Kidney (tissue), 14 donors: ENCODE results near the gene APOO. TPM values are rescaled to one million over a fixed set of nuclear protein-coding genes. Genes with fewer than 3 reads are reported as not detected.

Experiments used
- DNase-seq, 5 donors: peaks; one replicate each; pipeline ENCODE4 v3.0.0-alpha.2; 2013 to 2020
- FAIRE-seq: peaks from 2 replicates; lab custom pipeline; 2012; peaks lifted over from hg19 to GRCh38; lab: Jason Lieb, UNC
- H3K27ac ChIP-seq, 2 donors: one replicate each; pipeline ENCODE4 v1.7.0; 2013; ENCODE audit warnings: low read depth in 2 of 2, low read length in 2 of 2, inconsistent platforms in 1 of 2
- H3K27me3 ChIP-seq: one replicate; pipeline ENCODE4 v1.7.1; 2013; ENCODE audit warnings: low read length, inconsistent platforms; ENCODE audit not compliant: control insufficient read depth, insufficient read depth
- H3K36me3 ChIP-seq, 3 donors: one replicate each; pipeline versions ENCODE4 v1.7.0 to v1.7.1; 2013; ENCODE audit warnings: low read length in 3 of 3, control low read depth in 1 of 3, inconsistent platforms in 1 of 3; ENCODE audit not compliant: insufficient read depth in 3 of 3, control insufficient read depth in 2 of 3
- H3K4me1 ChIP-seq, 3 donors: one replicate each; pipeline versions ENCODE4 v1.7.0 to v1.7.1; 2013; ENCODE audit warnings: low read length in 3 of 3, inconsistent platforms in 1 of 3, low read depth in 1 of 3; ENCODE audit not compliant: control insufficient read depth in 2 of 3, insufficient read depth in 2 of 3
- H3K4me3 ChIP-seq, 3 donors: one replicate each; pipeline versions ENCODE4 v1.7.0 to v1.8.1; 2013; ENCODE audit warnings: low read length in 3 of 3, control low read depth in 1 of 3, inconsistent platforms in 1 of 3
- H3K9ac ChIP-seq, 3 donors: one replicate each; pipeline versions ENCODE4 v1.7.0 to v1.7.1; 2013; ENCODE audit warnings: low read length in 3 of 3, control low read depth in 1 of 3, inconsistent platforms in 1 of 3
- H3K9me3 ChIP-seq, 3 donors: one replicate each; pipeline versions ENCODE4 v1.7.0 to v1.7.1; 2013; ENCODE audit warnings: low read length in 3 of 3, control low read depth in 1 of 3, inconsistent platforms in 1 of 3; ENCODE audit not compliant: control insufficient read depth in 2 of 3, insufficient read depth in 1 of 3
- CTCF ChIP-seq: IDR thresholded peaks from 3 replicates; pipeline ENCODE4 v1.5.1; 2012; ENCODE audit warnings: mild to moderate bottlenecking, moderate library complexity, borderline replicate concordance; ENCODE audit not compliant: insufficient read depth; ENCODE audit errors: extremely low read depth
- intact Hi-C: fragments of 100-400 bp; cut with DNase I; formaldehyde crosslinking; loops from one replicate; pipeline ENCODE4 v1.11.1; 2022
- polyA plus RNA-seq: library from polyadenylated mRNA; stranded (reverse); fragments of 350-450 nt; fragmentation: Illumina TruSeq; extraction: RNeasy Lipid Tissue Mini Kit (QIAGEN cat#74804); gene quantifications from one replicate; pipeline ENCODE4 v1.2.3, GENCODE V29; 2014; ENCODE audit warnings: low read depth, low replicate concordance; ENCODE audit not compliant: insufficient read depth
- total RNA-seq: library from RNA; stranded (reverse); fragmentation: NEBNext Ultra II Directional; extraction: Animal tissue kit (Norgen Biotek cat#: 25700); gene quantifications from one replicate; pipeline ENCODE4 v1.2.1, GENCODE V29; 2021
- donor health status: control.
- donor health status: control.
- donor health status: control.
- donor health status: control.
- donor health status: control.
- donor health status: DM: yes; HTN: yes; CAD: no.
- donor health status: Normal renal cell carcinoma (clear cell type).

Gene APOO
- total and polyA plus RNA-seq, 2 donors from 2014 or later = 30.4 to 110 TPM

GRCh38 chrX:23811656-23812055, 96.1 kb downstream of the APOO start:
- Histone ChIP-seq H3K4me1 (no peaks in the 10 kb centered on the region), H3K27ac (no peak overlapping the region), H3K36me3 (no peaks in the 10 kb centered on the region), H3K9me3 (no peaks in the 10 kb centered on the region), H3K4me3 (no peak overlapping the region), H3K9ac (no peak overlapping the region), H3K27me3 (no peaks in the 10 kb centered on the region)
- DNase-seq = no peak
- TF ChIP-seq CTCF = no peak
- no peak for FAIRE-seq
- intact Hi-C loops = no loop called here

- peak in 1 of 5 donors; percentile 33 for DNase-seq
- TF ChIP-seq CTCF = no peak
These were observed 96.6 kb downstream of the APOO start for GRCh38 chrX:23811108-23811651.

GRCh38 chrX:23810279-23810678, 97.5 kb downstream of the APOO start:
- Histone ChIP-seq H3K27me3 (no peaks in the 10 kb centered on the region), H3K36me3 (no peaks in the 10 kb centered on the region), H3K27ac (no peak overlapping the region), H3K9me3 (no peaks in the 10 kb centered on the region), H3K4me3 (no peak overlapping the region), H3K9ac (no peak overlapping the region), H3K4me1 (no peaks in the 10 kb centered on the region)
- FAIRE-seq = no peak
- no peak for TF ChIP-seq CTCF
- no peak for DNase-seq
- intact Hi-C loops = no loop called here

More at GRCh38 chrX:23811108-23811651, 96.6 kb downstream of the APOO start:
- Histone ChIP-seq H3K27me3 (no peaks in the 10 kb centered on the region), H3K4me1 (no peaks in the 10 kb centered on the region), H3K27ac (no peak overlapping the region), H3K9ac (no peak overlapping the region), H3K9me3 (no peaks in the 10 kb centered on the region), H3K4me3 (no peak overlapping the region), H3K36me3 (no peaks in the 10 kb centered on the region)
- intact Hi-C loops = no loop called here
- no peak for FAIRE-seq

- no peak overlapping the region for H3K9ac ChIP-seq
- H3K36me3 ChIP-seq = no peaks in the 10 kb centered on the region
- no peaks in the 10 kb centered on the region for H3K9me3 ChIP-seq
- intact Hi-C loops = no loop called here
- no peaks in the 10 kb centered on the region for H3K4me1 ChIP-seq
- no peak for FAIRE-seq
- DNase-seq = no peak
- H3K27ac ChIP-seq = no peak overlapping the region
- TF ChIP-seq CTCF = no peak
- no peak overlapping the region for H3K4me3 ChIP-seq
- no peaks in the 10 kb centered on the region for H3K27me3 ChIP-seq
These were observed 102.3 kb downstream of the APOO start for GRCh38 chrX:23805389-23805788.
